Ectodermal cell (in vitro differentiated cells): ENCODE measurements around the gene PDGFC.

ENCODE experiments used
- H3K27ac ChIP-seq: 2 replicates; pipeline ENCODE4 v1.7.0; 2013; ENCODE audit warnings: mild to moderate bottlenecking, low read depth, low read length; ENCODE audit not compliant: insufficient read depth, poor library complexity, severe bottlenecking
- H3K27me3 ChIP-seq: 2 replicates; pipeline ENCODE4 v1.7.0; 2013; ENCODE audit warnings: mild to moderate bottlenecking, low read length; ENCODE audit not compliant: insufficient read depth, control insufficient read depth, poor library complexity, severe bottlenecking
- H3K36me3 ChIP-seq: one replicate; pipeline ENCODE4 v1.7.0; 2013; ENCODE audit warnings: low read length; ENCODE audit not compliant: control insufficient read depth, insufficient read depth
- H3K4me1 ChIP-seq: one replicate; pipeline ENCODE4 v1.7.0; 2013; ENCODE audit warnings: low read length; ENCODE audit not compliant: control insufficient read depth, insufficient read depth
- H3K4me3 ChIP-seq: 2 replicates; pipeline ENCODE4 v1.7.0; 2013; ENCODE audit warnings: low read depth, low read length, control low read depth; ENCODE audit not compliant: insufficient read depth
- H3K9me3 ChIP-seq: 2 replicates; pipeline ENCODE4 v1.7.0; 2013; ENCODE audit warnings: mild to moderate bottlenecking, low read length, moderate library complexity; ENCODE audit not compliant: control insufficient read depth
- WGBS, 2 experiments: methylation state at CpG; one replicate each; pipeline ENCODE4 v1.1.7; 2013; ENCODE audit warnings: missing lambda C conversion rate in 2 of 2; 5-methylcytosine and 5-hydroxymethylcytosine counted together

The PDGFC gene

GRCh38 chr4:156858071-156858470 is 113.5 kb downstream of the PDGFC start:
- H3K9me3 ChIP-seq, result no peaks in the 10 kb centered on the region
- H3K27me3 ChIP-seq, result no peaks in the 10 kb centered on the region
- H3K36me3 ChIP-seq, result no peaks in the 10 kb centered on the region
- no peak overlapping the region for H3K4me3 ChIP-seq
- no peak overlapping the region for H3K27ac ChIP-seq
- WGBS, 2 experiments, result 95% methylated on average over 2 of the region's 3 CpGs; no CpG with 5 or more reads in 1 of the 2 experiments
- no peaks in the 10 kb centered on the region for H3K4me1 ChIP-seq

- no peaks in the 10 kb centered on the region for H3K36me3 ChIP-seq
- no peak overlapping the region for H3K27ac ChIP-seq
- no peaks in the 10 kb centered on the region for H3K9me3 ChIP-seq
- no peaks in the 10 kb centered on the region for H3K27me3 ChIP-seq
- WGBS, 2 experiments, result 96% methylated on average over 5 of the region's 5 CpGs
- H3K4me1 ChIP-seq, result no peaks in the 10 kb centered on the region
- no peak overlapping the region for H3K4me3 ChIP-seq
Measured at GRCh38 chr4:156838761-156839160, 132.8 kb downstream of the PDGFC start.

- Histone ChIP-seq H3K36me3 (no peaks in the 10 kb centered on the region), H3K4me3 (no peak overlapping the region), H3K27me3 (no peaks in the 10 kb centered on the region), H3K4me1 (no peaks in the 10 kb centered on the region), H3K9me3 (no peaks in the 10 kb centered on the region), H3K27ac (no peak overlapping the region)
- WGBS, 2 experiments, result 98 to 100% methylated on average over 2 of the region's 2 CpGs
Measured at GRCh38 chr4:156837625-156838345, 133.8 kb downstream of the PDGFC start.

- Histone ChIP-seq H3K4me1 (no peaks in the 10 kb centered on the region), H3K36me3 (no peaks in the 10 kb centered on the region), H3K27ac (no peak overlapping the region), H3K4me3 (no peak overlapping the region), H3K27me3 (no peaks in the 10 kb centered on the region), H3K9me3 (no peaks in the 10 kb centered on the region)
- WGBS, 2 experiments, result 98 to 100% methylated on average over 3 of the region's 3 CpGs
Measured at GRCh38 chr4:156832886-156833285, 138.7 kb downstream of the PDGFC start.

GRCh38 chr4:156830351-156830750 is 141.2 kb downstream of the PDGFC start:
- Histone ChIP-seq H3K4me1 (no peaks in the 10 kb centered on the region), H3K27ac (no peak overlapping the region), H3K27me3 (no peaks in the 10 kb centered on the region), H3K9me3 (no peaks in the 10 kb centered on the region), H3K4me3 (no peak overlapping the region), H3K36me3 (no peaks in the 10 kb centered on the region)
- 98% methylated on average over 4 of the region's 4 CpGs for WGBS, 2 experiments

- Histone ChIP-seq H3K4me1 (no peaks in the 10 kb centered on the region), H3K4me3 (no peak overlapping the region), H3K27ac (no peak overlapping the region), H3K9me3 (no peaks in the 10 kb centered on the region), H3K27me3 (no peaks in the 10 kb centered on the region), H3K36me3 (no peaks in the 10 kb centered on the region)
- 97 to 100% methylated on average over 2 to 4 of the region's 4 CpGs for WGBS, 2 experiments
Measured at GRCh38 chr4:156829201-156829873, 142.3 kb downstream of the PDGFC start.

- Histone ChIP-seq H3K4me1 (no peaks in the 10 kb centered on the region), H3K9me3 (no peaks in the 10 kb centered on the region), H3K27me3 (no peaks in the 10 kb centered on the region), H3K27ac (no peak overlapping the region), H3K4me3 (no peak overlapping the region), H3K36me3 (no peaks in the 10 kb centered on the region)
- 74 to 90% methylated on average over 2 of the region's 2 CpGs for WGBS, 2 experiments
Measured at GRCh38 chr4:156827519-156827918, 144.1 kb downstream of the PDGFC start.

- no peaks in the 10 kb centered on the region for H3K27me3 ChIP-seq
- no peak overlapping the region for H3K4me3 ChIP-seq
- H3K4me1 ChIP-seq, result no peaks in the 10 kb centered on the region
- H3K27ac ChIP-seq, result no peak overlapping the region
- no peaks in the 10 kb centered on the region for H3K9me3 ChIP-seq
- no peaks in the 10 kb centered on the region for H3K36me3 ChIP-seq
- 94 to 98% methylated on average over 4 of the region's 4 CpGs for WGBS, 2 experiments
Measured at GRCh38 chr4:156825074-156825473, 146.5 kb downstream of the PDGFC start.

- Histone ChIP-seq H3K27ac (no peak overlapping the region), H3K4me3 (no peak overlapping the region), H3K27me3 (no peaks in the 10 kb centered on the region), H3K4me1 (no peaks in the 10 kb centered on the region), H3K9me3 (no peaks in the 10 kb centered on the region), H3K36me3 (no peaks in the 10 kb centered on the region)
- 92 to 96% methylated on average over 1 of the region's 2 CpGs for WGBS, 2 experiments
Measured at GRCh38 chr4:156824451-156825060, 147.0 kb downstream of the PDGFC start.

GRCh38 chr4:156820931-156821330 is 150.7 kb downstream of the PDGFC start:
- 89 to 94% methylated on average over 3 of the region's 3 CpGs for WGBS, 2 experiments
- no peaks in the 10 kb centered on the region for H3K36me3 ChIP-seq
- H3K4me3 ChIP-seq, result no peak overlapping the region
- H3K9me3 ChIP-seq, result no peaks in the 10 kb centered on the region
- no peak overlapping the region for H3K27ac ChIP-seq
- H3K27me3 ChIP-seq, result no peaks in the 10 kb centered on the region
- no peaks in the 10 kb centered on the region for H3K4me1 ChIP-seq
